Colonic mucosa (tissue), 4 donors: ENCODE measurements around the gene ATP13A5. TPM values are rescaled to one million over a fixed set of nuclear protein-coding genes. Genes with fewer than 3 reads are reported as not detected.

Source experiments
- DNase-seq: peaks from one replicate; pipeline ENCODE4 v3.0.0-alpha.2; 2020
- H3K27ac ChIP-seq: fragments of 200-600 bp; one replicate; pipeline ENCODE4 v1.8.0; 2021
- H3K27me3 ChIP-seq: fragments of 200-600 bp; one replicate; pipeline ENCODE4 v1.8.0; 2021
- H3K36me3 ChIP-seq: fragments of 200-600 bp; one replicate; pipeline ENCODE4 v1.8.0; 2021
- H3K4me1 ChIP-seq: fragments of 200-600 bp; one replicate; pipeline ENCODE4 v1.8.0; 2021; ENCODE audit warnings: mild to moderate bottlenecking
- H3K4me3 ChIP-seq: fragments of 200-600 bp; one replicate; pipeline ENCODE4 v1.8.0; 2021
- H3K9ac ChIP-seq, 2 donors: one replicate each; pipeline ENCODE4 v1.7.0; 2013; ENCODE audit warnings: control low read depth in 2 of 2, low read depth in 2 of 2, low read length in 2 of 2
- H3K9me3 ChIP-seq: fragments of 200-600 bp; one replicate; pipeline ENCODE4 v1.8.0; 2021
- intact Hi-C: fragments of 100-400 bp; cut with DNase I; formaldehyde crosslinking; loops from one replicate; pipeline ENCODE4 v1.14.1; 2022
- total RNA-seq, 2 donors: library from RNA; stranded (reverse); fragmentation: NEBNext Ultra II Directional in 1 of 2; extraction: Animal tissue kit (Norgen Biotek cat#: 25700) in 1 of 2; gene quantifications; one replicate each; pipeline ENCODE4 v1.2.1, GENCODE V29; 2021
- TF ChIP-seq, protein P1 (sequence below): fragments of 200-600 bp; IDR thresholded peaks from one replicate; pipeline ENCODE4 v1.8.0; 2022; ENCODE audit warnings: antibody characterized with exemption, mild to moderate bottlenecking
- donor health status: healthy.
- donor health status: DM: no; HTN: no; CAD: no.
- donor health status: DM: no; HTN: no; CAD: no.

ATP13A5 gene
- total RNA-seq, 2 donors from 2014 or later, result 0.05 to 0.37 TPM

DNA sequence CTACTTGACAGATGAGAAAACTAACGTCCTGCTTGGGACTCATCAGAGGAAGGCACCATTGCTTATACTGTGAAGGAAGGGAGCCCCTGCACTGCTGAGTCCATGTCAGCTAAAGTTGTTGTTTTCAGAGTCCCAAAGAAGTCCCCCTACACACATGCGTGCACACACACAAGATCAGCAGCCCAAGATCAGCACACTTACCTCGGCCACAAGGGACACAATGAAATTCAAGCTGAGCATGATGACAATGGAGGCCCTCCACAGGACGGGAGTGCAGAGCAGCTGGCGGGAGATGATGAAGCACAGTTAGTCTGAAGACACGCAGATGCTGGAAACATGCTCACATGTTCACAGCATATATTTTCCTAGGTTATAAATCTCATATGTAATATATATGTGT lies 28.6 kb upstream of the ATP13A5 start:
- Histone ChIP-seq H3K36me3 (no peaks in the 10 kb centered on the region), H3K4me3 (no peak overlapping the region), H3K4me1 (no peaks in the 10 kb centered on the region), H3K9ac (no peak overlapping the region), H3K27ac (no peak overlapping the region), H3K9me3 (no peaks in the 10 kb centered on the region), H3K27me3 (no peaks in the 10 kb centered on the region)
- intact Hi-C loops, result no loop called here
- TF ChIP-seq, protein P1, sequence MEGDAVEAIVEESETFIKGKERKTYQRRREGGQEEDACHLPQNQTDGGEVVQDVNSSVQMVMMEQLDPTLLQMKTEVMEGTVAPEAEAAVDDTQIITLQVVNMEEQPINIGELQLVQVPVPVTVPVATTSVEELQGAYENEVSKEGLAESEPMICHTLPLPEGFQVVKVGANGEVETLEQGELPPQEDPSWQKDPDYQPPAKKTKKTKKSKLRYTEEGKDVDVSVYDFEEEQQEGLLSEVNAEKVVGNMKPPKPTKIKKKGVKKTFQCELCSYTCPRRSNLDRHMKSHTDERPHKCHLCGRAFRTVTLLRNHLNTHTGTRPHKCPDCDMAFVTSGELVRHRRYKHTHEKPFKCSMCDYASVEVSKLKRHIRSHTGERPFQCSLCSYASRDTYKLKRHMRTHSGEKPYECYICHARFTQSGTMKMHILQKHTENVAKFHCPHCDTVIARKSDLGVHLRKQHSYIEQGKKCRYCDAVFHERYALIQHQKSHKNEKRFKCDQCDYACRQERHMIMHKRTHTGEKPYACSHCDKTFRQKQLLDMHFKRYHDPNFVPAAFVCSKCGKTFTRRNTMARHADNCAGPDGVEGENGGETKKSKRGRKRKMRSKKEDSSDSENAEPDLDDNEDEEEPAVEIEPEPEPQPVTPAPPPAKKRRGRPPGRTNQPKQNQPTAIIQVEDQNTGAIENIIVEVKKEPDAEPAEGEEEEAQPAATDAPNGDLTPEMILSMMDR, result no peak
- no peak for DNase-seq

DNA sequence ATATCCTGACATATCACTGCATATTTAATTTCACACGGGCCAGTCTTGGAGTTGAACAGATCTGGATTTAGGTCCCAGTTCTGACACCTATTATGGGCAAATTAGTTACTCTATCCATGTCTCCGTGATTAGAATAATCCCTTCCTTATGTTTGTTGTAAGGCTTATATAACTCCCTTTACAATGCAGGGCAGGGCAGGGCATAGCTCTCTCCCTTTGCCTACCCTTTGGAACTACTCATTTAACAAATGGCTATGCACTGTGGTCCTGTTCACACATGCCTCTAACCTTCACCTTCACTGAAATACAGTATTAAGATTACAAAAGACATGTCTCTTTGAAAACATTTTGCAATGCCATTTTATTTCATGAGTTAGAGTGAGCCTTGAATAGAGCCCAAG lies 24.8 kb upstream of the ATP13A5 start:
- H3K27ac ChIP-seq, result no peak overlapping the region
- TF ChIP-seq, protein P1, result no peak
- no peak overlapping the region for H3K4me3 ChIP-seq
- H3K4me1 ChIP-seq, result no peaks in the 10 kb centered on the region
- no peak overlapping the region for H3K9ac ChIP-seq
- no peak for DNase-seq
- intact Hi-C loops, result no loop called here
- H3K9me3 ChIP-seq, result no peaks in the 10 kb centered on the region
- no peaks in the 10 kb centered on the region for H3K36me3 ChIP-seq
- no peaks in the 10 kb centered on the region for H3K27me3 ChIP-seq

DNA sequence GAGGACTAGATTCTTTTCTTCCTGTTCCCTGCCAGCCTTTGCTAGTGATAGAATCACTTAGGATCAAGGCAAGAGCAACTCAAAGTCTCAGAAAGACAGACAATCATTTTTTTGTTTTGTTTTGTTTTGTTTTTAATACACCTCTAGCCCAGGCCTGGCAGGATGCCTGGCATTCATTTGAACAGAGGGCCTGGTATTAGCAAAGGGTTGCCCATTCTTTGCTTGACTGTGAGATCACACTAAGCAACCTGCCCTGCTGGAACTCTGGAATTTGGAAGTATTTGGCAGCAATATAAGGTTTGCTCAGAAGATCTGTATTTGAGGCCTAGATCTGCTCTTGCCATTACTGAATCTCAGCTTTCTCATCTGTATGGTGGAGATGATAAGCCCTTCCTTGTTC lies 21.8 kb upstream of the ATP13A5 start:
- Histone ChIP-seq H3K4me1 (no peaks in the 10 kb centered on the region), H3K36me3 (no peaks in the 10 kb centered on the region), H3K27me3 (no peaks in the 10 kb centered on the region), H3K4me3 (no peak overlapping the region), H3K9me3 (no peaks in the 10 kb centered on the region), H3K9ac (no peak overlapping the region), H3K27ac (no peak overlapping the region)
- intact Hi-C loops, result no loop called here
- TF ChIP-seq, protein P1, result no peak
- no peak for DNase-seq

DNA sequence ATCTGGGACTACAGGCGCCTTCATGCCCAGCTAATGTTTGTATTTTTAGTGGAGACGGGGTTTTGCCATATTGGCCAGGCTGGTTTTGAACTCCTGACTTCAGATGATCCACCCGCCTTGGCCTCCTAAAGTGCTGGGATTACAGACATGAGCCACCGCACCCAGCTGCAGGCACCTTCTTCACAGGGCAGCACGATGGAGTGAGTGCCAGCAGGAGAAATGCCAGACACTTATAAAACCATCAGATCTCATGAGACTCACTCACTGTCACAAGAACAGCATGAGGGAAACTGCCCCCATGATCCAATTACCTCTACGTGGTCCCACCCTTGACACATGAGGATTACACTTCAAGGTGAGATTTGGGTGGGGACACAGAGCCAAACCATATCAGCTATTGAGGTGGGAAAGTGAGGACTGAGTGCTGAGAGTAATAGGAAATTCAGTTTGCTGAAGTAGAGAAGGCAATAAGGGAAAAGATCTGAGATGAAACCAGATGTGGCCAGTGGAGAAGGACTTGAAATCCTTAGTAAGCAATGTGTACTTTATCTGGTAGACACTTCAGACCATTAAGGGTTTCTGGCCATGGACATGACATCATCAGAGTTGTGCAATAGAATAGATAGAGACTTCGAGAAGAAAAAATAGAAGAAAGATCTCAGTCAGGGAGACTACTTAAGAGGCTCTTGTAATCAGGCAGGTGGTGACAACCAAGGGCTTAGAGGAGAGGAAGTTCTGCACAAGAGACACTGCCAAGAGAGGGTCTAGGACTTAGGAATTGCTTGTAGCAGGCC lies 18.1 kb upstream of the ATP13A5 start:
- DNase-seq, result no peak
- TF ChIP-seq, protein P1, result no peak

DNA sequence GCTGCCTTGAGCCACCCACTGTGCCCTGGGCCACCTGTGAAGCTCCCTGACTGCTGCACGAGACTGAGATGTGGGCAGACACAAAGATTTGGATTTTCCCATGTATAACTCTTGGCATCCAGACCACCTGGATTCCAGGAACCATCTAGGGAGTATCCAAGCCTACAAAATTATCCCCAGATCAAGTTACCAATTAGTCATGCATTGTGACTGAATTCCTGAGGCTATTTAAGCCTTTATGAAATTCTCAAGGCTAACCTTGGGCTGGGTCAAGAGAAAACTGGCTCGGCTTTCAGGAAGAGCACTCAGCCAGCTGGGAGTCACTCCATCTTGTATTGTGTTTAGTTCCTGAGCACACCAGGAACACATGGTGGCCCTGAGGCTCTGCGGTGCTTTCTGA lies 13.3 kb upstream of the ATP13A5 start:
- TF ChIP-seq, protein P1, result no peak
- H3K4me1 ChIP-seq, result no peaks in the 10 kb centered on the region
- H3K36me3 ChIP-seq, result no peaks in the 10 kb centered on the region
- no peaks in the 10 kb centered on the region for H3K9me3 ChIP-seq
- no peak overlapping the region for H3K27ac ChIP-seq
- no peak overlapping the region for H3K9ac ChIP-seq
- no peak for DNase-seq
- no peak overlapping the region for H3K4me3 ChIP-seq
- intact Hi-C loops, result no loop called here
- H3K27me3 ChIP-seq, result no peaks in the 10 kb centered on the region

More for the DNA sequence above, 18.1 kb upstream of the ATP13A5 start:
- H3K9me3 ChIP-seq, result no peaks in the 10 kb centered on the region
- no peaks in the 10 kb centered on the region for H3K36me3 ChIP-seq
- intact Hi-C loops, result no loop called here
- H3K4me3 ChIP-seq, result no peak overlapping the region
- no peak overlapping the region for H3K9ac ChIP-seq
- no peaks in the 10 kb centered on the region for H3K27me3 ChIP-seq
- H3K4me1 ChIP-seq, result no peaks in the 10 kb centered on the region
- H3K27ac ChIP-seq, result no peak overlapping the region
